Chondrocyte (in vitro differentiated cells): ENCODE results near the gene RPL18A. TPM values are rescaled to one million over a fixed set of nuclear protein-coding genes. Genes with fewer than 3 reads are reported as not detected.

Experiments used
- DNase-seq: peaks from one replicate; pipeline ENCODE4 v3.0.0; 2021; ENCODE audit warnings: mixed read lengths, low spot score
- H3K27ac Mint-ChIP-seq: one replicate; pipeline ENCODE4 v1.8.0; 2021; ENCODE audit warnings: mild to moderate bottlenecking, moderate library complexity, mixed read lengths; ENCODE audit not compliant: unreplicated experiment
- H3K27me3 Mint-ChIP-seq: 2 replicates; pipeline ENCODE4 v1.8.0; 2021; ENCODE audit warnings: low read depth, mixed read lengths
- H3K36me3 Mint-ChIP-seq: 2 replicates; pipeline ENCODE4 v1.8.0; 2021; ENCODE audit warnings: low read depth, mixed read lengths
- H3K4me1 Mint-ChIP-seq: 2 replicates; pipeline ENCODE4 v1.8.0; 2021; ENCODE audit warnings: low read depth, mild to moderate bottlenecking, mixed read lengths
- H3K4me3 Mint-ChIP-seq: one replicate; pipeline ENCODE4 v1.8.0; 2021; ENCODE audit warnings: mild to moderate bottlenecking, moderate library complexity, mixed read lengths; ENCODE audit not compliant: unreplicated experiment
- H3K9me3 Mint-ChIP-seq: 2 replicates; pipeline ENCODE4 v1.8.0; 2021; ENCODE audit warnings: low read depth, mixed read lengths
- CTCF ChIP-seq: fragments of 200-600 bp; sonication (generic); IDR thresholded peaks from 2 replicates; pipeline ENCODE4 v1.5.0; 2021; ENCODE audit warnings: antibody characterized with exemption, mild to moderate bottlenecking, moderate library complexity
- total RNA-seq: library from RNA; stranded (reverse); gene quantifications from 3 replicates; pipeline ENCODE4 v1.2.1, GENCODE V29; 2021

The RPL18A gene
- total RNA-seq, 1 donor from 2014 or later, result 1,165 TPM

- Mint-ChIP-seq H3K36me3 (no peaks in the 10 kb centered on the region), H3K9me3 (no peaks in the 10 kb centered on the region), H3K4me3 (no peak overlapping the region), H3K27me3 (peaks cover 28% of the 10 kb centered on the region), H3K27ac (no peak overlapping the region), H3K4me1 (no peaks in the 10 kb centered on the region)
- no peak for DNase-seq
- no peak for TF ChIP-seq CTCF
Observed at GRCh38 chr19:17893766-17894165, 34.1 kb downstream of the RPL18A start.

GRCh38 chr19:17902701-17903100, 43.0 kb downstream of the RPL18A start:
- Mint-ChIP-seq H3K27ac (no peak overlapping the region), H3K4me1 (peaks cover 3% of the 10 kb centered on the region), H3K27me3 (peaks cover 33% of the 10 kb centered on the region), H3K4me3 (no peak overlapping the region), H3K9me3 (no peaks in the 10 kb centered on the region), H3K36me3 (no peaks in the 10 kb centered on the region)
- no peak for DNase-seq
- TF ChIP-seq CTCF, result no peak

GRCh38 chr19:17908244-17908643, 48.5 kb downstream of the RPL18A start:
- Mint-ChIP-seq H3K4me1 (peaks cover 7% of the 10 kb centered on the region), H3K9me3 (peaks cover 3% of the 10 kb centered on the region), H3K4me3 (no peak overlapping the region), H3K36me3 (no peaks in the 10 kb centered on the region), H3K27ac (no peak overlapping the region), H3K27me3 (no peaks in the 10 kb centered on the region)
- TF ChIP-seq CTCF, result no peak
- DNase-seq, result no peak

GRCh38 chr19:17909003-17909732, 49.5 kb downstream of the RPL18A start:
- no peak for TF ChIP-seq CTCF
- Mint-ChIP-seq H3K36me3 (no peaks in the 10 kb centered on the region), H3K4me3 (no peak overlapping the region), H3K4me1 (peaks cover 7% of the 10 kb centered on the region), H3K9me3 (peaks cover 6% of the 10 kb centered on the region), H3K27me3 (no peaks in the 10 kb centered on the region), H3K27ac (no peak overlapping the region)
- DNase-seq, result no peak

GRCh38 chr19:17910791-17911360, 51.2 kb downstream of the RPL18A start:
- H3K27ac Mint-ChIP-seq, result no peak overlapping the region
- H3K36me3 Mint-ChIP-seq, result no peaks in the 10 kb centered on the region
- H3K9me3 Mint-ChIP-seq, result peaks cover 6% of the 10 kb centered on the region
- DNase-seq, result no peak
- H3K4me1 Mint-ChIP-seq, result peaks cover 7% of the 10 kb centered on the region
- no peak overlapping the region for H3K4me3 Mint-ChIP-seq
- H3K27me3 Mint-ChIP-seq, result peaks cover 2% of the 10 kb centered on the region
- no peak for TF ChIP-seq CTCF

Other genes starting within 250 kb of the RPL18A start
- 2.0 to 3.9 TPM (median 2.1 TPM) in 3 replicates for gene UNC13A, start 171.6 kb upstream of the RPL18A start, total RNA-seq
- 34.7 to 64.4 TPM (median 61.3 TPM) in 3 replicates for gene MAP1S, start 140.4 kb upstream of the RPL18A start, total RNA-seq
- gene FCHO1, start 108.4 kb upstream of the RPL18A start, total RNA-seq, result 0.22 to 0.70 TPM (median 0.49 TPM) in 3 replicates
- not detected in 3 replicates for gene B3GNT3, start 64.8 kb upstream of the RPL18A start, total RNA-seq
- not detected in 3 replicates for gene INSL3, start 38.4 kb upstream of the RPL18A start, total RNA-seq
- 2.3 to 7.7 TPM (median 6.9 TPM) in 3 replicates for gene JAK3, start 11.9 kb upstream of the RPL18A start, total RNA-seq
- gene SLC5A5, start 12.0 kb downstream of the RPL18A start, total RNA-seq, result not detected in 3 replicates
- gene CCDC124, start 73.1 kb downstream of the RPL18A start, total RNA-seq, result 71.9 to 94.6 TPM (median 77.4 TPM) in 3 replicates
- gene KCNN1, start 107.2 kb downstream of the RPL18A start, total RNA-seq, result 0.31 TPM in 1 of 3 replicates, not detected in the others
- 12.2 to 19.8 TPM (median 17.8 TPM) in 3 replicates for gene ARRDC2, start 148.3 kb downstream of the RPL18A start, total RNA-seq
- not detected in 3 replicates for gene IL12RB1, start 227.0 kb downstream of the RPL18A start, total RNA-seq
- gene MAST3, start 237.9 kb downstream of the RPL18A start, total RNA-seq, result 9.7 to 10.1 TPM (median 10.0 TPM) in 3 replicates